ENCODE data around the gene AGFG2. TPM values are rescaled to one million over a fixed set of nuclear protein-coding genes. Genes with fewer than 3 reads are reported as not detected.
"Not testable (repeated sequence)": the region's sequence is repeated elsewhere in the genome, so short reads cannot be mapped to it uniquely, and the experiment has no call there.

The AGFG2 gene
- total RNA-seq, 2 donors from 2014 or later: 33.1 to 45.9 TPM

DNA sequence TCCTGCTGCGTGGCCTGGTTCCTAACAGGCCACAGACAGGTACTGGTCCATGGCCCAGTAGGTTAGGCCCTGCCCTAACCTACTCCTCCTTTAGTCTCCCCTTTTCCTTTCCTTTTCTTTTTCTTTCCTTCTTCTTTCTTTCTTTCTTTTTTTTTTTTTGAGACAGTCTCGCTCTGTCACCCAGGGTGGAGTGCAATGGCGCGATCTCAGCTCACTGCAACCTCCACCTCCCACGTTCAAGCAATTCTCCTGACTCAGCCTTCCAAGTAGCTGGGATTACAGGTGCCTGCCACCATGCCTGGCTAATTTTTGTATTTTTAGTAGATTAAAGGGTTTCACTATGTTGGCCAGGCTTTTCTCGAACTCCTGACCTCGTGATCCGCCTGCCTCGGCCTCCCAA lies 3.0 kb upstream of the AGFG2 start:
- DNase-seq; H3K36me3 Mint-ChIP-seq (ENCODE audit: low read depth); H3K27ac Mint-ChIP-seq; H3K4me3 Mint-ChIP-seq; H3K27me3 Mint-ChIP-seq; H3K9me3 ChIP-seq (ENCODE audit: control insufficient read depth, low read length, poor library complexity, severe bottlenecking); ATAC-seq: not testable (repeated sequence)
- peaks cover 19% of the 10 kb centered on the region for H3K4me1 Mint-ChIP-seq

DNA sequence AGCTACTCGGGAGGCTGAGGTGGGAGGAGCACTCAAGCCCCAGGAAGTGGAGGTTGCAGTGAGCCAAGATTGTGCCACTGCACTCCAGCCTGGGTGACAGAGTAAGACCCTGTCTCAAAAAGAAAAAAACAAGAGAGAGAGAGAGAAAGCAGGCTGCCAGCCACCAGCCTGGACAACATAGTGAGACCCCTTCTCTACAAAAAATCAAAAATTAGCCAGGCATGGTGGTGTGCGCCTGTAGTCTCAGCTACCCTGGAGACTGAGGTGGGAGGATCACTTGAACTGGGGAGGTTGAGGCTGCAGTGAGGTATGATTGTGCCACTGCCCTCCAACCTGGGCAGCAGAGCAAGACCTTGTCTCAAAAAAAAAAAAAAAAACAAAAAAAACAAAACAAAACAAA lies 2.3 kb upstream of the AGFG2 start:
- not testable (repeated sequence) for DNase-seq; H3K36me3 Mint-ChIP-seq (ENCODE audit: low read depth); H3K27ac Mint-ChIP-seq; ATAC-seq; H3K27me3 Mint-ChIP-seq; H3K9me3 ChIP-seq (ENCODE audit: control insufficient read depth, low read length, poor library complexity, severe bottlenecking); H3K4me3 Mint-ChIP-seq
- H3K4me1 Mint-ChIP-seq: peaks cover 26% of the 10 kb centered on the region

GRCh38 chr7:100538348-100538653 lies 702 bp upstream of the AGFG2 start:
- Mint-ChIP-seq H3K27ac (peak overlapping the region; percentile 98), H3K27me3 (no peaks in the 10 kb centered on the region), H3K4me3 (peak overlapping the region; percentile 100), H3K4me1 (peaks cover 40% of the 10 kb centered on the region), H3K36me3 (ENCODE audit: low read depth) (peaks cover 3% of the 10 kb centered on the region)
- no peak for ATAC-seq
- H3K9me3 ChIP-seq (ENCODE audit: control insufficient read depth, low read length, poor library complexity, severe bottlenecking): no peaks in the 10 kb centered on the region
- no peak for DNase-seq

DNA sequence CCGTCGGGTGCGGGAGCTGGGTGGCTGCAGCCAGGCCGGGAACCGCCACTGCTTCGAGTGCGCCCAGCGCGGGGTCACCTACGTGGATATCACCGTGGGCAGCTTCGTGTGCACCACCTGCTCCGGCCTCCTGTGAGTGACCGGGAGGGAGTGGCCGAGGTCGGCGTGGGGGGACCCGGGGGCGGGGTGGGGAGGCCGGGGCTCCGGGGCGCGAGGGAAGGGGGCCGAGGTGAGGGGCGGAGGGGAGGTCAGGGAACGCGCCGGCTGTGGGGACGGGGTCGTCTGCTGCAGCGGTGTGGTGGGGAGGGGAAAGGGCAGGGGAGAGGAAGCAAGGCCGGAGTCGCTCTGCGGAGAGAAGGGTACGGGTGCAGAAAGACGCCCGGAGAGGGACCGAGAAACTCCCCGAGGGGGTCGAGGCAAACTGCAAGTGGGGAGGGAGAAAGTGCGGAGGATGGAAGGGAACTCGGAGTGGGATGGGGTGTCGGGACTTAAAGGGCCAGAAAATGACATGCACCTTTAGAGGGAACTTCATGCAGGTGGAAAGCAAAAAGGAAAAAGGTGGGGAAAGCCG lies 518 bp downstream of the AGFG2 start:
- H3K36me3 Mint-ChIP-seq (ENCODE audit: low read depth): peaks cover 3% of the 10 kb centered on the region
- H3K9me3 ChIP-seq (ENCODE audit: control insufficient read depth, low read length, poor library complexity, severe bottlenecking): no peaks in the 10 kb centered on the region
- H3K27ac Mint-ChIP-seq: peak overlapping the region; percentile 98
- DNase-seq (no peak), ATAC-seq (no peak)
- H3K4me3 Mint-ChIP-seq: peak overlapping the region; percentile 100
- H3K4me1 Mint-ChIP-seq: peaks cover 52% of the 10 kb centered on the region
- H3K27me3 Mint-ChIP-seq: no peaks in the 10 kb centered on the region

- Mint-ChIP-seq H3K27ac (peak overlapping the region; percentile 98), H3K27me3 (no peaks in the 10 kb centered on the region), H3K4me3 (peak overlapping the region; percentile 100), H3K36me3 (ENCODE audit: low read depth) (peaks cover 3% of the 10 kb centered on the region), H3K4me1 (peaks cover 59% of the 10 kb centered on the region)
- ATAC-seq (no peak), DNase-seq (no peak)
- H3K9me3 ChIP-seq (ENCODE audit: control insufficient read depth, low read length, poor library complexity, severe bottlenecking): no peaks in the 10 kb centered on the region
These were observed 1.2 kb downstream of the AGFG2 start for GRCh38 chr7:100540073-100540723.

- peak overlapping the region; percentile 100 for H3K4me3 Mint-ChIP-seq
- peak overlapping the region; percentile 98 for H3K27ac Mint-ChIP-seq
- H3K4me1 Mint-ChIP-seq: peaks cover 68% of the 10 kb centered on the region
- DNase-seq; H3K9me3 ChIP-seq (ENCODE audit: control insufficient read depth, low read length, poor library complexity, severe bottlenecking); ATAC-seq; H3K36me3 Mint-ChIP-seq (ENCODE audit: low read depth); H3K27me3 Mint-ChIP-seq: not testable (repeated sequence)
These were observed 2.3 kb downstream of the AGFG2 start for GRCh38 chr7:100541309-100541708.

- H3K27me3 Mint-ChIP-seq: no peaks in the 10 kb centered on the region
- H3K27ac Mint-ChIP-seq: peak overlapping the region; percentile 98
- ATAC-seq (no peak), DNase-seq (no peak)
- H3K9me3 ChIP-seq (ENCODE audit: control insufficient read depth, low read length, poor library complexity, severe bottlenecking): no peaks in the 10 kb centered on the region
- peaks cover 3% of the 10 kb centered on the region for H3K36me3 Mint-ChIP-seq (ENCODE audit: low read depth)
- peaks cover 83% of the 10 kb centered on the region for H3K4me1 Mint-ChIP-seq
- peak overlapping the region; percentile 100 for H3K4me3 Mint-ChIP-seq
These were observed 4.6 kb downstream of the AGFG2 start for GRCh38 chr7:100543586-100543985.

DNA sequence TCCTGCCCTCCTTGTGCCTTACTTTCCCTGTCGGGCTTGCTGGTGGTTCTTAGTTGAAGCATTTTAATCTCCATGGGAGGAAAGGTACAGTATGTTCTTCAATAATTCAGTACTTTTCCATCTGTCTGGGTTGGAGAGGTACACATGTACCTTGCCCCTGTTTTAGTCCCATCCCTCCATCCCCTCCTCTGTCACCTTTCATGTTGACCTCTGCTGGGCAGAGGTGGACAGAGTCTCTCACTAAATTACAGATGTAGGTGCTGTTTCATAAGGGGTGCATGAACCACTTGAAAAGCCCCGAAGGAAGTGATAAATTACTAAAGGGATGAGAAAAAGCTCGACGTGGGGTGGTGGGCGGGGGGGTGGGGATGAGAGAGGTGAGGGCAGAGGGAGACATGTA lies 5.4 kb downstream of the AGFG2 start:
- H3K9me3 ChIP-seq (ENCODE audit: control insufficient read depth, low read length, poor library complexity, severe bottlenecking): no peaks in the 10 kb centered on the region
- Mint-ChIP-seq H3K27ac (peak overlapping the region; percentile 98), H3K4me3 (peak overlapping the region; percentile 100), H3K36me3 (ENCODE audit: low read depth) (no peaks in the 10 kb centered on the region), H3K4me1 (peaks cover 82% of the 10 kb centered on the region), H3K27me3 (no peaks in the 10 kb centered on the region)
- no peak for DNase-seq
- ATAC-seq: no peak

DNA sequence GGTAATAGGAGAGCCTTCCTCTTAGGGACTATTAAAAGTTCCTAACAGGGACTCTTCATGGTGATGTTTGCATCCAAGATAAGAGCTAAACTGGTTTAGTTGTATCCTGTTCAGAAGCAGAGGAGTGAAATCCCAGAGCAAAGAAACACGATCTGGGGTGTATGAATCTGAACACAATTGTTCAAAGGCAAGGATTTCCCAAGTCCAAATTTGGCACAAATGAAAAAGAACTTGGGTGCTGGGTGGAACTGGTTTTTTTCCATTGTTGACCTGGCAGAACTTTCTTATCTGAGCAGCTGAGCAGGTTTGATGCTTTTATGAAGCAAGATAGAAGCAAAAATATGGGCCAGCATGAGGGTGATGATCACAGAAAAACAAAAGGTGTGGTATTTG lies 6.0 kb downstream of the AGFG2 start:
- ATAC-seq (no peak), DNase-seq (no peak)
- no peaks in the 10 kb centered on the region for H3K36me3 Mint-ChIP-seq (ENCODE audit: low read depth)
- H3K27me3 Mint-ChIP-seq: no peaks in the 10 kb centered on the region
- peak overlapping the region; percentile 98 for H3K27ac Mint-ChIP-seq
- peak overlapping the region; percentile 100 for H3K4me3 Mint-ChIP-seq
- H3K4me1 Mint-ChIP-seq: peaks cover 84% of the 10 kb centered on the region
- H3K9me3 ChIP-seq (ENCODE audit: control insufficient read depth, low read length, poor library complexity, severe bottlenecking): no peaks in the 10 kb centered on the region

DNA sequence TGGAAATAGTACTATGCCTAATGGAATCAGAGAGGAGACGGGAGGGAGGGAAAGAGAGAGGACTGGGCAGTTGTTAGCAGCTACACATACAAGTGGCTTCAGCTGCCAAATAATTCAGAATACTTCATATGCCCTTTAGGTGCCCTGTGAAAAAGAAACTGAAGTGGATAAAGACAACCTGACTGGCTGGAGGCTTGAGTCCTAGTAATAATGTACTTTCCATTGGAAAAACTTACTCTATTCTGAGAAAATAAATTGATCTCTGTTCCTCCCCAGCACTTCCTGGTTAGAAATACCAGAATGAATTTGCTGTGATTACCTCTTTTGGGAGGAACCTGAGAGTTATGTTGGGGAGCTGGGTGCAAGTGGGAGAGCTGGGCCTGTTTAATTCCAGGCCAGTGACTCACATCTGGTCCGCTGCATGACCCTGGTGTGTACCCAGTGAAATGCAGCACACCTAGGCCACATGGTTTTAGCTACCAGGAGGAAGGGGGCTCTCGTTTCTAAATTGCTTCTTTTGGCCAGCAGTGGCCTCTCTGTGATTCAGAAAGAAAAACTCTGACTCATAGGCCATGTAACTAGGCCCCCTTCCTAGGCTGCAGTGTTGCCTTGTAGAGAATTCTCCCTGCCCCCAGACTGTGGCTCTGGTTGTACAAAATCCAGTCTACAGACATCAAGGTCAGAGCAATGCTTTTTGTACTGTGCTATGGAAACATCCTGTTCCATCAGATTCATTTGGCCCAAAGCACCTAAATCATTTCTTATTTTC lies 6.5 kb downstream of the AGFG2 start:
- Mint-ChIP-seq H3K36me3 (ENCODE audit: low read depth) (no peaks in the 10 kb centered on the region), H3K27me3 (no peaks in the 10 kb centered on the region), H3K27ac (peak overlapping the region; percentile 98), H3K4me1 (peaks cover 85% of the 10 kb centered on the region), H3K4me3 (peak overlapping the region; percentile 100)
- DNase-seq: peak in 1 of 3 donors; percentile 21
- ATAC-seq: peak; percentile 54
- H3K9me3 ChIP-seq (ENCODE audit: control insufficient read depth, low read length, poor library complexity, severe bottlenecking): no peaks in the 10 kb centered on the region

DNA sequence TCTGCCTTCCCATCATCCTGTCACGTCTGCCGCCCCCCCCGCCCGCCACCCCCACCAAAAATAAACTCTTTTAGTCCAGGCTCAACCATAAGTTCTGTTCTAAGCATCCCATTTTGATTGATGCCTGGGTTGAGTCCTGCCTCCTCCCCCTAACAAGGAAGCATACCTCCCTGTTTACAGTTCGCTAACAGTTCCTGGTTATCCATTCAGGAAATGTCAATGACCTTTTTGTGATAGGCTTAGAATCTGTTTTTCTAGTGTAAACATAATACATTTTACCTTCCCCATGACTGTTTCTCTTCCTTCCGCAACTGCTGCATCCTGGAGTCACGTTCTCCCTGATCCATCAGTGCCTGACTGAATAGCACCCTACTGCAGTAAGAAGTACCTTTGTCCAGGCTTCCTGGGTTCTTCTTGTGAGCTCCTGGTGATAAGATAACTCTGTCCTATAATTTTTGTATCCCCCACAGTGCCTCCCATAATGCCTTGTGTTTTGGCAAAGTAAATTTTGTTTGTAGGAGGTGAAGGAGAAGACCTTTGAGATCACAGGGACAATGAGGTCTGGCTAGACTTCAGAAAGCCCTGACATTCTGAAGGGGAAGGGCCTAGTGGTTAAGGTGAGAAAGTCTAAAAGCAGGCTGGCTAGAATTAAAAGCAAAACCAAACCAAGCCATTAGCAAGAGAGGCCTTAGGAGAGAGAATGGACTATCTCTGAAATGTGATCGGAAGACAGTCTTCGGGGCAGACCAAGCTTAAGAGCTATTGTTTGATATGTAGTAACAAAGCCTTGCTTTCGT lies 7.3 kb downstream of the AGFG2 start:
- Mint-ChIP-seq H3K4me3 (peak overlapping the region; percentile 100), H3K27ac (peak overlapping the region; percentile 98), H3K27me3 (no peaks in the 10 kb centered on the region), H3K4me1 (peaks cover 82% of the 10 kb centered on the region), H3K36me3 (ENCODE audit: low read depth) (no peaks in the 10 kb centered on the region)
- ATAC-seq: peak; percentile 54
- no peaks in the 10 kb centered on the region for H3K9me3 ChIP-seq (ENCODE audit: control insufficient read depth, low read length, poor library complexity, severe bottlenecking)
- DNase-seq: no peak

DNA sequence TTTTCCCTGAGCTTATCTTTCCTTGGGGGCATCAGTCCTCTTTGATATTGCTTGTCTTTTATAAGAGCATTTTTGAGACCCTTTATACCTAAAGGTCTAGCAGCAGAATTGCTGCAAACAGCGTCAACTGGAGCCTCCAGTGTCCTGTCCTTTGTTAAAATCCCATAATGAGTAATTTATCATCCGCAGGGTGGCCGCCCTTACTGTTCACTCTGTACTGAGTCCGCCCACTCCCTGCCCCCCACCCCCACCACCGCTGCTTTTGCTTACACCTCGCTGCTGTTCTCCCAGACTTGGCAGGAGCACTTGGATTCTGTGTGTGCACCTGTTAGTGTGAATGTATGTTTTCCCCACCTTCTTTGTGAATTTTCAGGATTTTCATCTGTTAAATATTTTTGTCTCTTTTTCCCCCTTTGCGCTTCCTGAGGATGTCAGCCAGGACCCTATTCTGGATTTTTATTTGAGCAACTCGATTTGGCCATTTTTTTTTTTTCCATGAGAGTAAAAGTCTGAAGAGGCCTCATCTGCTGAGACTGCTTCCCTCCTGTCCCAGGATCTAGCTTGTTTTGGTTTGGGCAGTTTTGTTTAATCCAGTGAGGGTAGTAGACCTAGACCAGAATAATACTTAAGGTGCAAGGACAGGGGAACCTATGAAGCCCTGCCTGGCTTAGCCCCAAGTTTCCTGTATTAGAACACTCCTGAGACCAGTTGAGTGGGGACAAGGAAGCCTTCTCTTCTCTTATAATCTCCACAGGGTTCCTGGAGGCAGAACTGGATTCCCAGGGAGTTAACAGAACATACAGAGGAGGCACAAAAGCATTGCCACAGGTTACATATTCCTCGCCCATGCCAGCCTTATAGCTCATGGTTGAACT lies 8.2 kb downstream of the AGFG2 start:
- no peak for ATAC-seq
- H3K27ac Mint-ChIP-seq: peak overlapping the region; percentile 98
- peak overlapping the region; percentile 100 for H3K4me3 Mint-ChIP-seq
- no peaks in the 10 kb centered on the region for H3K27me3 Mint-ChIP-seq
- no peaks in the 10 kb centered on the region for H3K9me3 ChIP-seq (ENCODE audit: control insufficient read depth, low read length, poor library complexity, severe bottlenecking)
- H3K36me3 Mint-ChIP-seq (ENCODE audit: low read depth): no peaks in the 10 kb centered on the region
- peaks cover 75% of the 10 kb centered on the region for H3K4me1 Mint-ChIP-seq
- DNase-seq: no peak
